AG10803 (cell line): Measurements from ENCODE around the gene RINL.
"Not testable (repeated sequence)": the region's sequence is repeated elsewhere in the genome, so short reads cannot be mapped to it uniquely, and the experiment has no call there.

Source experiments
- DNase-seq: peaks from one replicate; pipeline ENCODE4 v3.0.0; 2010; ENCODE audit warnings: low read depth
- H3K4me3 ChIP-seq: 2 replicates; pipeline ENCODE4 v1.5.1; 2011; ENCODE audit warnings: mild to moderate bottlenecking, low read length, control low read depth
- CTCF ChIP-seq: conservative IDR thresholded peaks from 2 replicates; pipeline ENCODE4 v1.5.1; 2011; ENCODE audit warnings: mild to moderate bottlenecking, low read length, control low read depth, inconsistent platforms

RINL gene

GRCh38 chr19:38836159-38836982 lies 41.7 kb downstream of the RINL start:
- no peak for TF ChIP-seq CTCF
- DNase-seq: no peak
- H3K4me3 ChIP-seq: no peak overlapping the region

- no peak for DNase-seq
- H3K4me3 ChIP-seq: no peak overlapping the region
- no peak for TF ChIP-seq CTCF
Measured at GRCh38 chr19:38834590-38834989, 43.5 kb downstream of the RINL start.

GRCh38 chr19:38834104-38834490 lies 44.0 kb downstream of the RINL start:
- no peak for TF ChIP-seq CTCF
- DNase-seq: no peak
- H3K4me3 ChIP-seq: no peak overlapping the region

- no peak for TF ChIP-seq CTCF
- DNase-seq: no peak
- no peak overlapping the region for H3K4me3 ChIP-seq
Measured at GRCh38 chr19:38833092-38833425, 45.0 kb downstream of the RINL start.

GRCh38 chr19:38831142-38831605 lies 46.9 kb downstream of the RINL start:
- peak; percentile 97 for DNase-seq
- H3K4me3 ChIP-seq: peak overlapping the region; percentile 87
- TF ChIP-seq CTCF: no peak

GRCh38 chr19:38830039-38830733 lies 47.9 kb downstream of the RINL start:
- H3K4me3 ChIP-seq: no peak overlapping the region
- DNase-seq: peak; percentile 49

GRCh38 chr19:38829203-38829602 lies 48.9 kb downstream of the RINL start:
- peak; percentile 75 for DNase-seq
- not testable (repeated sequence) for H3K4me3 ChIP-seq

More at GRCh38 chr19:38830039-38830733, 47.9 kb downstream of the RINL start:
- no peak for TF ChIP-seq CTCF
